22Rv1 (cell line): Measurements from ENCODE around the gene USP28.

ENCODE experiments used
- CTCF ChIP-seq: fragments of 450-650 bp; IDR thresholded peaks from 2 replicates; pipeline ENCODE4 v1.5.1; 2017; ENCODE audit warnings: mild to moderate bottlenecking
- ZFX ChIP-seq: fragments of 450-650 bp; IDR thresholded peaks from 2 replicates; pipeline ENCODE4 v1.6.1; 2017; ENCODE audit warnings: antibody characterized with exemption, borderline replicate concordance

- TF ChIP-seq CTCF: peak; percentile 83
- no peak for TF ChIP-seq ZFX
These were observed 78.6 kb downstream of the USP28 start for GRCh38 chr11:113796663-113797259.
